Activated T-cell treated with anti-CD3 and anti-CD28 coated beads, Interleukin-2, amount 50 U/mL, for 72 hours (primary cell): ENCODE results near the gene DCANP1. TPM values are rescaled to one million over a fixed set of nuclear protein-coding genes. Genes with fewer than 3 reads are reported as not detected.

ENCODE experiments used
- ATAC-seq, 2 donors: fragments of 150-1000 bp; cut with Tn5 transposase; replicated peaks in 1 of 2; 2 replicates each; pipeline ENCODE4 v1.10.0; 2021; ENCODE audit warnings: moderate library complexity in 2 of 2, mild to moderate bottlenecking in 1 of 2
- DNase-seq, 2 donors: peaks; one replicate each; pipeline ENCODE4 v3.0.0; 2021 to 2022; ENCODE audit warnings: mixed read lengths in 1 of 2
- H3K27ac Mint-ChIP-seq: one replicate; pipeline ENCODE4 v1.8.0; 2022; ENCODE audit warnings: mild to moderate bottlenecking, moderate library complexity, mixed read lengths
- H3K27me3 Mint-ChIP-seq: one replicate; pipeline ENCODE4 v1.8.0; 2022; ENCODE audit warnings: low read depth, mixed read lengths
- H3K36me3 Mint-ChIP-seq, 2 donors: one replicate each; pipeline ENCODE4 v1.8.0; 2022; ENCODE audit warnings: mixed read lengths in 2 of 2, mild to moderate bottlenecking in 1 of 2; ENCODE audit not compliant: insufficient read depth in 2 of 2
- H3K4me1 Mint-ChIP-seq: one replicate; pipeline ENCODE4 v1.8.0; 2022; ENCODE audit warnings: low read depth, mixed read lengths
- H3K4me3 Mint-ChIP-seq, 2 donors: one replicate each; pipeline ENCODE4 v1.8.0; 2022; ENCODE audit warnings: mild to moderate bottlenecking in 2 of 2, mixed read lengths in 2 of 2, moderate library complexity in 2 of 2
- H3K9me3 Mint-ChIP-seq, 2 donors: one replicate each; pipeline ENCODE4 v1.8.0; 2022; ENCODE audit warnings: mixed read lengths in 2 of 2
- total RNA-seq, 2 donors: library from RNA; stranded (reverse); gene quantifications; one replicate each; pipeline ENCODE4 v1.2.3, GENCODE V29; 2022

Gene DCANP1
- total RNA-seq, 2 donors from 2014 or later = not detected

DNA sequence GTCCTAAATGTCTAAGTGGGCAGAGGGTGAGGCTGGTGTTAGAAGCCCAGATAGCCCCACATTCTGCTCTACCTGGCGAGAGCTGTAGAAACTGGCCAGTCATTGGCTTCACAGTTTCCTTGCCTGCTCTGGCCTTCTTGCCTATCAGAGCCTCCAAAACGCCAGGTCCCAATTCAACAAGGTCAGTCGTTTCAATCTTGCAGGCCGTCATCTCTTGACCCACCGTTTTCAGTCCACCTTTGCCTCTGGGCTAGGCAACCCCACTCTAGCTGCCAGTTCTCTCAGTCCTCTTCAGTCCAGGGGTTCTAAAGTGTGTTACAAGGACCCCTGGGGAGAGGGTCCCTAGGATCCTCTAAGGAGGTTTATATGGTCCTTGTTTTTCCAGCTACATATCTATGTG is 25.0 kb upstream of the DCANP1 start:
- H3K4me3 Mint-ChIP-seq = no peak overlapping the region
- no peak overlapping the region for H3K27ac Mint-ChIP-seq
- H3K4me1 Mint-ChIP-seq = no peaks in the 10 kb centered on the region
- ATAC-seq = no peak
- no peaks in the 10 kb centered on the region for H3K36me3 Mint-ChIP-seq
- peaks cover 26% of the 10 kb centered on the region for H3K27me3 Mint-ChIP-seq
- H3K9me3 Mint-ChIP-seq = no peaks in the 10 kb centered on the region
- no peak for DNase-seq

DNA sequence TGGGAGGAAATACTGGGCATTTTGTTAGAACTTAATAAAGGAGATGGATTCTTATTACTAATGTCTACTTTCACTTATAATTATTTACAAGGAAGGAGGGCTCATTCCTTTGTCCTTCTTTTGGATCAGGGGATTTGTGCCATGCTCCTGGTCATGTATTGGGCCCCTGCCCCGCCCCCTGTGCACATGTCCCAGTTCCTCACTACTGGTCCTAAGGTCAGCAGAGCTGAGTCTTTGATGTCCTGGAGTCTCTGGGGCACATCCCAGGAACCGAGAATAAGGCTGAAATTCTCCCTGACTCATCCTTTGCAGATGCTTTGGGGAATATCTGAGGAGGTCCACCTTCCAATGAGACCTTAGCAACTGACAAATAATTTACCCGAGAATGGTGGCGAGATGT is 24.6 kb upstream of the DCANP1 start:
- Mint-ChIP-seq H3K4me1 (no peaks in the 10 kb centered on the region), H3K4me3 (no peak overlapping the region), H3K36me3 (no peaks in the 10 kb centered on the region), H3K27ac (no peak overlapping the region), H3K27me3 (peaks cover 22% of the 10 kb centered on the region), H3K9me3 (no peaks in the 10 kb centered on the region)
- ATAC-seq (no peak), DNase-seq (no peak)

- ATAC-seq = no peak
- Mint-ChIP-seq H3K36me3 (no peaks in the 10 kb centered on the region), H3K9me3 (no peaks in the 10 kb centered on the region), H3K4me3 (no peak overlapping the region), H3K27me3 (peaks cover 26% of the 10 kb centered on the region), H3K4me1 (peaks cover 7% of the 10 kb centered on the region), H3K27ac (no peak overlapping the region)
- no peak for DNase-seq
Observed at GRCh38 chr5:135469911-135470310, 22.8 kb upstream of the DCANP1 start.

GRCh38 chr5:135468541-135468940 is 21.4 kb upstream of the DCANP1 start:
- no peaks in the 10 kb centered on the region for H3K36me3 Mint-ChIP-seq
- peaks cover 7% of the 10 kb centered on the region for H3K4me1 Mint-ChIP-seq
- no peak overlapping the region for H3K27ac Mint-ChIP-seq
- DNase-seq = no peak
- no peak overlapping the region for H3K4me3 Mint-ChIP-seq
- H3K9me3 Mint-ChIP-seq = no peaks in the 10 kb centered on the region
- no peak for ATAC-seq
- peaks cover 32% of the 10 kb centered on the region for H3K27me3 Mint-ChIP-seq

DNA sequence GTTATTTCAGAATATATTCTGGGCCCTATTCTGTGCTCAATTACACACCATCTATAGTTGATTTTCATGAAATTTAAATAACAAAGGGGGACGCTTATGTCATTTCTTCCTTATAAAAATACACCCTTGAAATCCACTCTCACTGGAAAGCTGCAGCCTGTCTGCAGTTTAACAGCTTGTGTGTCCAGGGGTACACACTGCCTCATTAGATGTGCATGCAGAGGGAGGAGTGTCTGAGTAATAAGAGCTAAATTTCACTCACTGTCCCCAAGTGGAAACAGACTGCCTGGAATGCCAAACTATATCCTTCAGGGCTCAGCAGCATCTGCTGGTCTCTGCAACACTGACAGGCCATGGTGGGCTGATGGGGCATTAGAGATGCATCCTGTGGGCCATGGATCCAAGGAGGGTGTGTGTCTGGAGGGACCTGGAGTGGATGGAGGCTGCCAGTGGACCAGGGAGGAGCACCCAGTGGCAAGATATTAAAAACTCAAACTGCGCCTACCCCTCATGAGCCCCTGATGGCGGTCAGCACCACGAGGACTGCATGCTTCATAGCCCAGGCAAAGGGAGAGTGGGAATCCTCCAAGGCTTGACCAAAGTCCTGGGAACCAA is 20.8 kb upstream of the DCANP1 start:
- ATAC-seq (no peak), DNase-seq (no peak)
- Mint-ChIP-seq H3K4me3 (no peak overlapping the region), H3K27ac (no peak overlapping the region), H3K36me3 (no peaks in the 10 kb centered on the region), H3K4me1 (peaks cover 7% of the 10 kb centered on the region), H3K27me3 (peaks cover 32% of the 10 kb centered on the region), H3K9me3 (no peaks in the 10 kb centered on the region)

- Mint-ChIP-seq H3K27me3 (peaks cover 32% of the 10 kb centered on the region), H3K4me1 (peaks cover 7% of the 10 kb centered on the region), H3K9me3 (no peaks in the 10 kb centered on the region), H3K36me3 (no peaks in the 10 kb centered on the region), H3K4me3 (no peak overlapping the region), H3K27ac (no peak overlapping the region)
- ATAC-seq (no peak), DNase-seq (no peak)
Observed at GRCh38 chr5:135467051-135467625, 20.0 kb upstream of the DCANP1 start.

GRCh38 chr5:135466178-135467050 is 19.3 kb upstream of the DCANP1 start:
- H3K27me3 Mint-ChIP-seq = peaks cover 32% of the 10 kb centered on the region

GRCh38 chr5:135465391-135466122 is 18.4 kb upstream of the DCANP1 start:
- Mint-ChIP-seq H3K27me3 (peaks cover 32% of the 10 kb centered on the region), H3K27ac (no peak overlapping the region), H3K4me1 (peaks cover 7% of the 10 kb centered on the region), H3K36me3 (no peaks in the 10 kb centered on the region), H3K9me3 (no peaks in the 10 kb centered on the region), H3K4me3 (no peak overlapping the region)
- DNase-seq (no peak), ATAC-seq (no peak)

More at GRCh38 chr5:135466178-135467050, 19.3 kb upstream of the DCANP1 start:
- peak; percentile 81 to 85 for ATAC-seq
- peak; percentile 75 to 82 for DNase-seq
- H3K4me3 Mint-ChIP-seq = peak overlapping the region; percentile 53 to 63
- no peaks in the 10 kb centered on the region for H3K9me3 Mint-ChIP-seq
- no peaks in the 10 kb centered on the region for H3K36me3 Mint-ChIP-seq
- H3K4me1 Mint-ChIP-seq = peaks cover 7% of the 10 kb centered on the region
- H3K27ac Mint-ChIP-seq = no peak overlapping the region

- Mint-ChIP-seq H3K36me3 (no peaks in the 10 kb centered on the region), H3K27ac (no peak overlapping the region), H3K4me3 (no peak overlapping the region), H3K9me3 (no peaks in the 10 kb centered on the region), H3K4me1 (peaks cover 7% of the 10 kb centered on the region), H3K27me3 (peaks cover 19% of the 10 kb centered on the region)
- ATAC-seq (peak; percentile 65 to 72), DNase-seq (peak; percentile 64)
Observed at GRCh38 chr5:135462304-135462703, 15.2 kb upstream of the DCANP1 start.

- Mint-ChIP-seq H3K36me3 (no peaks in the 10 kb centered on the region), H3K4me1 (peaks cover 6% of the 10 kb centered on the region), H3K27me3 (peaks cover 19% of the 10 kb centered on the region), H3K27ac (no peak overlapping the region), H3K4me3 (no peak overlapping the region), H3K9me3 (no peaks in the 10 kb centered on the region)
- ATAC-seq = no peak
- DNase-seq = no peak
Observed at GRCh38 chr5:135461481-135462151, 14.5 kb upstream of the DCANP1 start.

- H3K4me1 Mint-ChIP-seq = peaks cover 4% of the 10 kb centered on the region
- H3K36me3 Mint-ChIP-seq = no peaks in the 10 kb centered on the region
- DNase-seq = no peak
- no peaks in the 10 kb centered on the region for H3K9me3 Mint-ChIP-seq
- peaks cover 11% of the 10 kb centered on the region for H3K27me3 Mint-ChIP-seq
- H3K4me3 Mint-ChIP-seq = no peak overlapping the region
- H3K27ac Mint-ChIP-seq = no peak overlapping the region
- ATAC-seq = no peak
Observed at GRCh38 chr5:135460246-135461033, 13.3 kb upstream of the DCANP1 start.

DNA sequence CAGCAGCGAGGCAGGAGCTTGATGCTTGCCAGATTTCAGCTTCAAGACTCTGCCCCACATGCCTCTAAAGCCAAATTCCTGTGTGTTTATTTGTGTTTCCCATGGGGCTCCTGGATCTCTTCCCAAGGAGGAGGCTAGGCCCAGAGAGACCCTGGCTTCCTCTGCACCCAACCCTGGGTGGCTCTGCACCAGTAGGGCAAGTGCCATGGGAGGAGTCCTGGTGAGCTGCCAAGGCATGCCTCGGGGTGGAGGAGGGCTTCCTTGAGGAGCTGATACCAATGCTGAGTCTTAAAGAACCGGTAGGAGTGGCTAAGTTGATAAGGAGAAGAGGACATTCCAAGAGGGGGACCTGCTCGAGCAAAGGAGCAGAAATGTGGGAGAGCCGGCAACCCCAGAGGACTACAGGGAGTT is 11.8 kb upstream of the DCANP1 start:
- H3K4me1 Mint-ChIP-seq = peaks cover 4% of the 10 kb centered on the region
- DNase-seq = no peak
- H3K27ac Mint-ChIP-seq = no peak overlapping the region
- peaks cover 2% of the 10 kb centered on the region for H3K27me3 Mint-ChIP-seq
- no peak for ATAC-seq
- H3K36me3 Mint-ChIP-seq = no peaks in the 10 kb centered on the region
- no peaks in the 10 kb centered on the region for H3K9me3 Mint-ChIP-seq
- H3K4me3 Mint-ChIP-seq = no peak overlapping the region
